Measurements from ENCODE around the gene PKD1L1.

Gene PKD1L1

DNA sequence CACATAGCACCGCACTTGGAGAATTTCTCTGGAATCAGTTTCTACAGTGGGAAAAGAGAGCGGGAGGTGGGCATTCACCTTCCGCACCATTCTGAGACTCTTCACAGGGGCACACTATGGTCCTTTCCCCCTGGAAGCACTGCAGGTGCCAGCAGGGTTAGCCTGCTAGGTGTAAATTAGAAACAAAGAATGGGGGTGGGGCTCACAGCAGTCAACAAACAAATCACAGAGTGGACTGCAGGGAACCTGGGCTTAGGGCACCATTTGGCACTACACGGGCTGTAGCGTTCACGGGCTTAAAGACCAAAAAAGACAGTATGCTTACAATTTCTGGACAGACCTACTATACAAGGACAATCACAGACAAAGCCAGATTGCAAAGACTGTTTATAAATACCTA lies 8.0 kb upstream of the PKD1L1 start:
- TF ChIP-seq, protein P1, sequence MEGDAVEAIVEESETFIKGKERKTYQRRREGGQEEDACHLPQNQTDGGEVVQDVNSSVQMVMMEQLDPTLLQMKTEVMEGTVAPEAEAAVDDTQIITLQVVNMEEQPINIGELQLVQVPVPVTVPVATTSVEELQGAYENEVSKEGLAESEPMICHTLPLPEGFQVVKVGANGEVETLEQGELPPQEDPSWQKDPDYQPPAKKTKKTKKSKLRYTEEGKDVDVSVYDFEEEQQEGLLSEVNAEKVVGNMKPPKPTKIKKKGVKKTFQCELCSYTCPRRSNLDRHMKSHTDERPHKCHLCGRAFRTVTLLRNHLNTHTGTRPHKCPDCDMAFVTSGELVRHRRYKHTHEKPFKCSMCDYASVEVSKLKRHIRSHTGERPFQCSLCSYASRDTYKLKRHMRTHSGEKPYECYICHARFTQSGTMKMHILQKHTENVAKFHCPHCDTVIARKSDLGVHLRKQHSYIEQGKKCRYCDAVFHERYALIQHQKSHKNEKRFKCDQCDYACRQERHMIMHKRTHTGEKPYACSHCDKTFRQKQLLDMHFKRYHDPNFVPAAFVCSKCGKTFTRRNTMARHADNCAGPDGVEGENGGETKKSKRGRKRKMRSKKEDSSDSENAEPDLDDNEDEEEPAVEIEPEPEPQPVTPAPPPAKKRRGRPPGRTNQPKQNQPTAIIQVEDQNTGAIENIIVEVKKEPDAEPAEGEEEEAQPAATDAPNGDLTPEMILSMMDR (IDR thresholded peaks at IDR 0.05; ENCODE audit: low read depth, low read length, missing control alignments): no peak
- H3K4me3 ChIP-seq (ENCODE audit: low read depth, low read length): no peak overlapping the region
- no peak for DNase-seq (ENCODE audit: low read depth)

DNA sequence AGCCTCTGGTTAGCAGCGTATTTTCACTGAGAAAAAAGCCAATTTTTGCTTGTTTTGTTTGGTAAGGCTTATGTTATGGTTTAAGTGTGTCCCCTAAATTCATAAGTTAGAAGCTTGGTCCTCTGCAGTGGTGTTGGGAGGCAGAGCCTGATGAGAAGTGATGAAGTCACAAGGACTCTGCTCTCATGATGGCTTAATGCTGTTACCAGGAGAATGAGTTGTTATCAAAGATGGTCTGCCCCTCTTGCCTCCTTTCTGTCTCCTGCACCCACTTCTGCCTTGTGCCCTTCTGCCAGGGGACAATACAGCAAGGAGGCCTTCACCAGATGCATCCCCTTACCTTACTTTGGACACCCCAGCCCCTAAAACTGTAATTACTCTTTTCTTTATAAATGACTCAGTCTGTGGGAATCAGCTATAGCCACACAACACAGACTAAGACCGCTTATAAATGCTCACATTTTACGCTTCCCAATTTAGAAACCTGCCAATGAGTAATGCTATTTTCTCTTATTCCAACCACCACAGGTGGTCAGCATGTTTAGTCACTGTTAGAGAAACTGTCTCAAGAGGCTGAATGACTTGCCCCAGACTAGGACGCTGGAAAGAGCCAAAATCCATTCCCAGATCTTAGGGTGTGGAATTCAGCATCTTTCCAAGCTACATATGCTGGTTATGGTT lies 6.1 kb upstream of the PKD1L1 start:
- no peak for DNase-seq (ENCODE audit: low read depth)
- H3K4me3 ChIP-seq (ENCODE audit: low read depth, low read length): no peak overlapping the region
- TF ChIP-seq, protein P1 (IDR thresholded peaks at IDR 0.05; ENCODE audit: low read depth, low read length, missing control alignments): no peak

DNA sequence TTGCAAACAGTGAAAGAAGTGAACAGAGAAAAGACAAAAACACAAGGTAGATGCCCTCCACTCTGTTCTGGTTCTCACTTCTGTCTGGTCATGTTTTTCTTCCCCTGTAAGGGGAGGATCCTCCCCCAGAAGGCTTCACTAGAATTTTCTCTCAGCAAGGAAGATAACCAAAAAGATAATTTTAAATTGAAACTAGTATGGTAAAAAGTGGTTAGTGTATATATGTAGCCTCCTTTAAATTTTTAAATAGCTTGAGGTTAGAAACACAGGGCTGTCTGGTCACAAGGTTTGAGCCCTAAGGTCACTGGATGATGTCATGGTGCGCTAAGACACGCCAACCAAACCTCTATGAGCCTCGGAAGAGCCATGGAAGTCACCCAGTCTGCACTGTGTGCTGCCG lies 5.6 kb upstream of the PKD1L1 start:
- no peak for DNase-seq (ENCODE audit: low read depth)
- H3K4me3 ChIP-seq (ENCODE audit: low read depth, low read length): no peak overlapping the region
- TF ChIP-seq, protein P1 (IDR thresholded peaks at IDR 0.05; ENCODE audit: low read depth, low read length, missing control alignments): no peak

DNA sequence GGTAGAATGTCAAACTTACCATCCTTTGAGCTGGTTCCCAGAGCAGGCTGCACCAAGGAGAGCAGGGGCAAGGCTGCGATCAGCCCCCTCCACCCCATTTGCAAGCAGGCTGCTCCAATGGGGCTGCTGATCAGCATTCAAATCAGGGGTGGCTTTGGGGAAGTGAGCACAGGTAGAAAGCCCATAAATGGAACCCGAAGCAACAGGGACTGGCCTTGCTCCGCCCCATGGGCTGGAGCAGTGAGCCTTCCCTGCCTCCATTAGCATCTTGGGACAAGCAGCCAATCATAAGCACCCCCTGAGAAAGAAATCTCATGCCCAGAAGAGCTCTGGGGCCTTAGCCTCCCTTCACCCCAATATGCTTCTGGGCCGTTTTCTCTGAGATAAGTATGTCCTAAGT lies 4.0 kb upstream of the PKD1L1 start:
- TF ChIP-seq, protein P1 (IDR thresholded peaks at IDR 0.05; ENCODE audit: low read depth, low read length, missing control alignments): no peak
- DNase-seq (ENCODE audit: low read depth): no peak
- no peak overlapping the region for H3K4me3 ChIP-seq (ENCODE audit: low read depth, low read length)

DNA sequence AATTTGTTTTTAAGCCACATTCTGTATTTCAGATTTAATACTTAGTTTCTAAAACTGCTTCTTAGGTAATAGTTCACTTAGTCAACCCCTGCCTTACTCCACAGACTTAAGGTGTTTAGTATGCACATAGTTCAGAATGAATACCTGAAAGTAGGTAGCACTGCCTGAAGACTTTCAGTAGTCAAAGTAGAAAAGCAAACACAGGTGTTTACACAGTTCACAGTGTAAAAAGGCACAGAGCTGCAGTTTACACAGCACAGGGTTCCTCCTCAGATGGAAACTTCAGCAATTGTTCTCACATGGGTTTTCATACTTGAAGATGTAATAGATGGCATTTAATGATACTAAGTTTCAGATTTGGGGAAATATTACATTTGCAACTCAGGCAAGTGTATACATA lies 3.1 kb upstream of the PKD1L1 start:
- no peak for DNase-seq (ENCODE audit: low read depth)
- no peak overlapping the region for H3K4me3 ChIP-seq (ENCODE audit: low read depth, low read length)
- TF ChIP-seq, protein P1 (IDR thresholded peaks at IDR 0.05; ENCODE audit: low read depth, low read length, missing control alignments): no peak

DNA sequence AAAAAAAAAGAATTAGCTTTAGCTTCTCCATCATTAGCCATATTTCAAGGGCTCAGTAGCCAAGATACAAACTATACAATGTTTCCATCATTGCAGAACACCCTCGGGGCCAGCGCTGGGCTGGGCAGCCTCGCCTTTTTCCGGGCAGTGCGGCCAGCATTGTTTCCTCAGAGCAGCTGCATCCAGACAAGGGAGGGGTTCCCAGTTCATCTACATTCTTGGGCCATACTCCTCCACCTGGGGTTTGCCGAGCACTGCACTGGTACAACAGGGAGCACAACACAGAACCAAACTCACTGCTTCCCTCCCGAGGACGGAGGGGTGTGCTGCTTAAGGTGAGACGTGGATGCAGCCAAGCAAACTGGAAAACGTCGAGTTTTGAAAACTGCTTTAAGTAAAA lies 2.4 kb upstream of the PKD1L1 start:
- TF ChIP-seq, protein P1 (IDR thresholded peaks at IDR 0.05; ENCODE audit: low read depth, low read length, missing control alignments): no peak
- no peak for DNase-seq (ENCODE audit: low read depth)
- no peak overlapping the region for H3K4me3 ChIP-seq (ENCODE audit: low read depth, low read length)

DNA sequence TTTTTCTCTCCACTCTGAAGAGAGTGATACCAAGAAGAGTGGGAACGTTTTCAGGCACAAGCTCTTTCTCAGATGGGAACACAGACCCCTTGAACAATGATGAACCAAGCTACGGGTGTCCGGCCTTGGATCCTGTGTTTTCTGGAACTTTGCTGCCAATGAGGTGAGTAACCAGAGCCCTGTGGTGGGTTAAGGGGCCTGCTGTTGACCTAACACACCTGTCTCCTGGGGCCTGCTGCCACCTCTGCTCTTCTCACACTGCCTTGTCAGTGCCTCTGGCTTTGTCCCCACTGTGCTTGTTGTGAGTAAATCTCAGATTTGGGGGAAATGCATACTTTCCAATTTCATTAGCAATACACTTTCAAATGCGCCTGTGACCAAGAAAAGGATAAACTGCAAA lies 1.4 kb upstream of the PKD1L1 start:
- DNase-seq (ENCODE audit: low read depth): no peak

More for the DNA sequence above, 1.4 kb upstream of the PKD1L1 start:
- TF ChIP-seq, protein P1 (IDR thresholded peaks at IDR 0.05; ENCODE audit: low read depth, low read length, missing control alignments): no peak
- H3K4me3 ChIP-seq (ENCODE audit: low read depth, low read length): no peak overlapping the region
